Glutamatergic neuron (in vitro differentiated cells): ENCODE results near the gene C11orf65. TPM values are rescaled to one million over a fixed set of nuclear protein-coding genes. Genes with fewer than 3 reads are reported as not detected.

ENCODE experiments used
- DNase-seq: peaks from one replicate; pipeline ENCODE4 v3.0.0; 2022
- H3K27ac Mint-ChIP-seq: one replicate; pipeline ENCODE4 v1.8.0; 2020; ENCODE audit warnings: mild to moderate bottlenecking, mixed read lengths, inconsistent platforms; ENCODE audit not compliant: unreplicated experiment
- H3K27me3 Mint-ChIP-seq: one replicate; pipeline ENCODE4 v1.8.0; 2020; ENCODE audit warnings: mild to moderate bottlenecking, moderate library complexity, mixed read lengths, inconsistent platforms; ENCODE audit not compliant: unreplicated experiment
- H3K36me3 Mint-ChIP-seq: one replicate; pipeline ENCODE4 v1.8.0; 2020; ENCODE audit warnings: mild to moderate bottlenecking, mixed read lengths, inconsistent platforms; ENCODE audit not compliant: unreplicated experiment
- H3K4me1 Mint-ChIP-seq: one replicate; pipeline ENCODE4 v1.8.0; 2020; ENCODE audit warnings: mild to moderate bottlenecking, low read depth, mixed read lengths, inconsistent platforms; ENCODE audit not compliant: unreplicated experiment
- H3K4me3 Mint-ChIP-seq: one replicate; pipeline ENCODE4 v1.8.0; 2020; ENCODE audit warnings: mild to moderate bottlenecking, mixed read lengths, inconsistent platforms; ENCODE audit not compliant: unreplicated experiment
- H3K9me3 Mint-ChIP-seq: one replicate; pipeline ENCODE4 v1.8.0; 2020; ENCODE audit warnings: mild to moderate bottlenecking, moderate library complexity, mixed read lengths, inconsistent platforms; ENCODE audit not compliant: unreplicated experiment
- CTCF ChIP-seq: fragments of 200-600 bp; sonication (generic); IDR thresholded peaks from one replicate; pipeline ENCODE4 v1.5.0; 2021; ENCODE audit not compliant: partially characterized antibody, unreplicated experiment
- total RNA-seq: library from RNA; stranded (reverse); fragmentation: NEBNext Ultra II Directional; extraction: Animal tissue kit (Norgen Biotek cat#: 25700); gene quantifications from one replicate; pipeline ENCODE4 v1.2.1, GENCODE V29; 2021; ENCODE audit not compliant: unreplicated experiment

Gene C11orf65
- total RNA-seq, 1 donor from 2014 or later = 0.54 TPM

- peaks cover 3% of the 10 kb centered on the region for H3K9me3 Mint-ChIP-seq
- H3K4me3 Mint-ChIP-seq = peak within 1 kb of the TSS; percentile 92
- no peak for TF ChIP-seq CTCF
- DNase-seq = peak; percentile 63
- H3K36me3 Mint-ChIP-seq = no peaks in the 10 kb centered on the region
- peak within 1 kb of the TSS; percentile 78 for H3K27ac Mint-ChIP-seq
- no peaks in the 10 kb centered on the region for H3K4me1 Mint-ChIP-seq
- peaks cover 9% of the 10 kb centered on the region for H3K27me3 Mint-ChIP-seq
Measured at GRCh38 chr11:108498046-108498815, 30.9 kb upstream of the C11orf65 start, which contains the start of gene POGLUT3. TSS of gene POGLUT3 (minus strand) at chr11:108498384. CDS start at chr11:108498366, 18 bp downstream.

GRCh38 chr11:108497317-108498045, 30.2 kb upstream of the C11orf65 start:
- Mint-ChIP-seq H3K9me3 (peaks cover 3% of the 10 kb centered on the region), H3K4me3 (peak overlapping the region; percentile 92), H3K4me1 (no peaks in the 10 kb centered on the region), H3K27me3 (peaks cover 9% of the 10 kb centered on the region), H3K27ac (peak overlapping the region; percentile 78), H3K36me3 (no peaks in the 10 kb centered on the region)
- no peak for TF ChIP-seq CTCF
- peak; percentile 50 for DNase-seq

- Mint-ChIP-seq H3K36me3 (no peaks in the 10 kb centered on the region), H3K4me3 (no peak overlapping the region), H3K4me1 (no peaks in the 10 kb centered on the region), H3K27ac (no peak overlapping the region), H3K9me3 (peaks cover 3% of the 10 kb centered on the region), H3K27me3 (peaks cover 9% of the 10 kb centered on the region)
- no peak for TF ChIP-seq CTCF
- DNase-seq = no peak
Measured at GRCh38 chr11:108496643-108497256, 29.4 kb upstream of the C11orf65 start.

- no peaks in the 10 kb centered on the region for H3K36me3 Mint-ChIP-seq
- no peak overlapping the region for H3K4me3 Mint-ChIP-seq
- H3K27ac Mint-ChIP-seq = no peak overlapping the region
- no peaks in the 10 kb centered on the region for H3K4me1 Mint-ChIP-seq
- no peak for DNase-seq
- H3K9me3 Mint-ChIP-seq = peaks cover 3% of the 10 kb centered on the region
- H3K27me3 Mint-ChIP-seq = peaks cover 9% of the 10 kb centered on the region
- no peak for TF ChIP-seq CTCF
Measured at GRCh38 chr11:108495326-108495725, 28.0 kb upstream of the C11orf65 start.
